ENCODE measurements around the gene TNFSF9. TPM values are rescaled to one million over a fixed set of nuclear protein-coding genes. Genes with fewer than 3 reads are reported as not detected.

Gene TNFSF9
- total RNA-seq, 4 donors from 2014 or later, result 6.3 to 21.6 (median 17.8) TPM

DNA sequence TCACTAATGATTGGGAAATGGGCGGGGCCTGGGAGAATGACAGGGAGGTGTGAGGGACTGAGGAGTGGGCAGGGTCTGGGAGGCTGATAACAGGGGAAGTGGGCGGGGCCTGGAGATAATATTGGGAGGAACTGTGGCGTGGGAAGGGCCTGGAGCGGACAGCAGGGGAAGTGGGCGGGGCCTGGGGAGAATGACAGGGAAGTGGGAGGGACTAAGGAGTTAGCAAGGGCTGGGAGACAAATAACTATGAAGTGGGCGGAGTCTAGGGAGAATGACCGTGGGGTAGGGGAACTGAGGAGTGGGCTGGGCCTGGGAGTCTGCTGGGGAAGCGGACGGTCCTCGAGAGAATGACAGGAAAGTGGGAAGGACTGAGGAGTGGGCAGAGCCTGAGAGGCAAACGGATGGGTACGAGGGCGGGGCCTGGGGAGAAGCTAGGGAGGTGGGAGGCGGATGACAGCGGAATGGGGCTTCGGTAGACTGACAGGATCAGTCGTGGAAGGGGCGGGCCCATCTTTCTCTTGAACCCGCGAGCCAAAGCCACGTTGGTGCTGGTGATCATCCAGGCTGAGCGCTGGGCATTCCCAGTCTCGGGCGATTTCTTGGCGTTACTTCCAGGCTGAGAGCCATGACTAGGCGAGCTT is 14.7 kb upstream of the TNFSF9 start:
- no peak for TF ChIP-seq POLR2A (IDR thresholded peaks at IDR 0.05)
- TF ChIP-seq, protein P1, sequence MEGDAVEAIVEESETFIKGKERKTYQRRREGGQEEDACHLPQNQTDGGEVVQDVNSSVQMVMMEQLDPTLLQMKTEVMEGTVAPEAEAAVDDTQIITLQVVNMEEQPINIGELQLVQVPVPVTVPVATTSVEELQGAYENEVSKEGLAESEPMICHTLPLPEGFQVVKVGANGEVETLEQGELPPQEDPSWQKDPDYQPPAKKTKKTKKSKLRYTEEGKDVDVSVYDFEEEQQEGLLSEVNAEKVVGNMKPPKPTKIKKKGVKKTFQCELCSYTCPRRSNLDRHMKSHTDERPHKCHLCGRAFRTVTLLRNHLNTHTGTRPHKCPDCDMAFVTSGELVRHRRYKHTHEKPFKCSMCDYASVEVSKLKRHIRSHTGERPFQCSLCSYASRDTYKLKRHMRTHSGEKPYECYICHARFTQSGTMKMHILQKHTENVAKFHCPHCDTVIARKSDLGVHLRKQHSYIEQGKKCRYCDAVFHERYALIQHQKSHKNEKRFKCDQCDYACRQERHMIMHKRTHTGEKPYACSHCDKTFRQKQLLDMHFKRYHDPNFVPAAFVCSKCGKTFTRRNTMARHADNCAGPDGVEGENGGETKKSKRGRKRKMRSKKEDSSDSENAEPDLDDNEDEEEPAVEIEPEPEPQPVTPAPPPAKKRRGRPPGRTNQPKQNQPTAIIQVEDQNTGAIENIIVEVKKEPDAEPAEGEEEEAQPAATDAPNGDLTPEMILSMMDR (IDR thresholded peaks at IDR 0.05), result no peak
- H3K27ac ChIP-seq, result peak overlapping the region; percentile 77 to 89 (median 88)

DNA sequence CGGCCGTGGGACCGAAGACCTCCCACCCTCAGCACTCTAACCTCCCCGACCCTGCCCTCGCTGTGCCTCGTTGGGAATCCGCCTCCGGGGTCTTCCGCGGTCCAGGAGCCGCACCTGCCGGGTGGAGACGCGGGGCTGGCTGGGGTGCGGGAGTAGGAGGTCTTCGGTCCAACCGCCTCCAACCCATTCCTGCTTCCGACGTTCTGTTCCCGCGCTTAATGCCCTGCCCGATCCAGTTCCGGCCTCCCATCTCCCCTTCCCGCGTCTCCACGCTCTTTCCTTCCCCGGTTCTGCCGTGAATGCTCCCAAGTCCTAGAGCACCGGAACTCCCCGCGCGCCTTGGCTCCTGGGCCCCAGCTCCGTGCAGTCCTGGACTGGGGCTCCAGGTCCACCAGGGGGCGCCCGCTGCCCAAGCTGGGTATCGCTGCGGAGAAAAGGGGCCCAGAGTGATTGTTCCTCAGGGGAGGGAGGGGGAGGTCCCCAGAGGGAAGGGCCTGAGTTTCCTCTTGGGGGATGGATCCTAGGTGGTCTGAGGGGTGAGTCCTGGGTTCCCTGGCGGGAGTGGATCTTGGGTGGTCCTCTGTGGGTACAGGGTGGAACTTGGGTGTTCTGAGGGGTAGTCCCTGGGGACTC is 14.1 kb upstream of the TNFSF9 start:
- Histone ChIP-seq H3K36me3 (no peaks in the 10 kb centered on the region), H3K27me3 (peaks cover 0 to 3% (median 0%) of the 10 kb centered on the region in 4 donors), H3K9me3 (no peaks in the 10 kb centered on the region), H3K4me1 (peaks cover 4 to 39% (median 22%) of the 10 kb centered on the region in 3 donors), H3K4me3 (peak overlapping the region; percentile 46 to 81 (median 74)), H3K27ac (peak overlapping the region; percentile 77 to 89 (median 88))
- 0% methylated on average over 9 to 21 of the region's 38 CpGs for WGBS, 2 donors
- DNase-seq, result no peak
- TF ChIP-seq, protein P1 (IDR thresholded peaks at IDR 0.05), result peak; percentile 92 to 99 (median 97)
- no peak for TF ChIP-seq POLR2A (IDR thresholded peaks at IDR 0.05)
- intact Hi-C loops (cut with DNase I), result loop anchor here (5.0 kb wide), 2 partner anchors 116 to 346 kb away; no protein-coding TSS in a partner anchor

More for the DNA sequence above, 14.7 kb upstream of the TNFSF9 start:
- Histone ChIP-seq H3K36me3 (no peaks in the 10 kb centered on the region), H3K4me3 (peak overlapping the region; percentile 46 to 81 (median 74)), H3K27me3 (peaks cover 0 to 3% (median 0%) of the 10 kb centered on the region in 4 donors), H3K9me3 (no peaks in the 10 kb centered on the region), H3K4me1 (peaks cover 4 to 39% (median 22%) of the 10 kb centered on the region in 3 donors)
- WGBS, 2 donors, result 2% methylated on average over 21 to 23 of the region's 26 CpGs
- intact Hi-C loops (cut with DNase I), result loop anchor here (5.0 kb wide), 2 partner anchors 116 to 346 kb away; no protein-coding TSS in a partner anchor
- DNase-seq, result no peak

DNA sequence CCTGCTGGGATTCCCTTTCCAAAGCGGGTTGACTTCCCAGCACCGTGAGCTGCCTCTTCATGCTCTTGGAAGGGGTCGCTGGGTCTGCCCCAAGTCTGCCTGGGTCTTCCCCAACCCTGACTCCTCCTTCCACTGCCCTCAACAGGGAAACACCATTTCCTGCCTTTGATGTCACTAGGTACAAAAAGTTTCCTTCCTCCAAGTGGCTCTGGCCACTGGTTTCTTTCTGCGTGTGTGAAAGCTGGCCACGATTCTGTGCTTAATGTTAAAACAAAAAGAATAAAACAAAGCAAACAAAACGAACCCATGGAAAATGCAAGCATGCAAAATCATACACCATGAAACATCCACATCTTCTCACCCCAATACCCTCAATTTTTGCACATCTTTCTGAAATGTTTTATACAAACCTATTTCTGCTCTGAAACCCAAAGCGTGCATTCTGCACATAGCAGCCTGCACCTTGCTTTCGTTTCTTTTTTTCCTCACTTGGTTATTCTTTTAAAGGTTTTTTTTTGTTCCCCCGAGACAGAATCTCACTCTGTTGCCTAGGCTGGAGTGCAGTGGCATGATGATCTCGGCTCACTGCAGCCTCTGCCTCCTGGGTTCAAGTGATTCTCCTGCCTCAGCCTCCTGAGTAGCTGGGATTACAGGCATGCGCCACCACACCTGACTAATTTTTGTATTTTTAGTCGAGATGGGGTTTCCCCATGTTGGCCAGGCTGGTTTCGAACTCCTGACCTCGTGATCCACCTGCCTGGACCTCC is 12.5 kb upstream of the TNFSF9 start:
- no peak for TF ChIP-seq POLR2A (IDR thresholded peaks at IDR 0.05)
- TF ChIP-seq, protein P1 (IDR thresholded peaks at IDR 0.05), result no peak
- intact Hi-C loops (cut with DNase I), result loop anchor here (5.0 kb wide), 2 partner anchors 114 to 344 kb away; no protein-coding TSS in a partner anchor
- DNase-seq, result no peak
- Histone ChIP-seq H3K36me3 (no peaks in the 10 kb centered on the region), H3K27me3 (peaks cover 0 to 7% (median 0%) of the 10 kb centered on the region in 4 donors), H3K9me3 (no peaks in the 10 kb centered on the region), H3K4me3 (no peak overlapping the region), H3K27ac (peak overlapping the region in 2 of 4 donors; percentile 36 to 58), H3K4me1 (peaks cover 4 to 39% (median 22%) of the 10 kb centered on the region in 3 donors)
- 27 to 38% methylated on average over 13 to 14 of the region's 14 CpGs for WGBS, 2 donors

DNA sequence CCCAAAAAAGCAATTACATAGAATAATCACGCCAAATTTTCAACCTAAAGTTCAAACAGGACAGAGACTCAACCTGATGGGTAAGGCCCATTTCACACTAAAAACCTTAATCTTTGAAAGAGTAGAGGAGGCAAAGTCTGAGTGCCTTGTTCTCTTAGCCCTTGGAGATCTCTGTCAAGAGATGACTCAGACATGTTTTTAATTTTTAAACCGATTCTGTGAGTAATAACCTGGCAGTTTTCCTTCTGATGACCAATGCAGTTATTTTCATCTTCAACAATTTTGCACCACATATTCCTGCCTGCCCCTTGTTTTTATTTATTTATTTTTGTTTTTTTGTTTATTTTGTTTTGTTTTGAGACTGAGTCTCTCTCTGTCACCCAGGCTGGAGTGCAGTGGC is 11.5 kb upstream of the TNFSF9 start:
- Histone ChIP-seq H3K4me1 (peaks cover 4 to 39% (median 22%) of the 10 kb centered on the region in 3 donors), H3K36me3 (no peaks in the 10 kb centered on the region), H3K27me3 (peaks cover 0 to 7% (median 0%) of the 10 kb centered on the region in 4 donors), H3K9me3 (no peaks in the 10 kb centered on the region), H3K4me3 (no peak overlapping the region), H3K27ac (peak overlapping the region in 2 of 4 donors; percentile 31 to 34)
- DNase-seq, result no peak
- intact Hi-C loops (cut with DNase I), result loop anchor here (5.0 kb wide), 2 partner anchors 113 to 343 kb away; no protein-coding TSS in a partner anchor
- WGBS, 2 donors, result 32 to 45% methylated on average over 2 of the region's 2 CpGs
- no peak for TF ChIP-seq POLR2A (IDR thresholded peaks at IDR 0.05)
- TF ChIP-seq, protein P1 (IDR thresholded peaks at IDR 0.05), result no peak

Measured in esophagus squamous epithelium (tissue), 5 donors.